H9 (cell line): ENCODE measurements around the gene SLTM. TPM values are rescaled to one million over a fixed set of nuclear protein-coding genes. Genes with fewer than 3 reads are reported as not detected.

Experiments used
- DNase-seq: peaks from one replicate; pipeline ENCODE4 v3.0.0-alpha.2; 2017
- H2AFZ ChIP-seq: one replicate; pipeline ENCODE4 v1.6.1; 2013; ENCODE audit warnings: mild to moderate bottlenecking, low read length, control low read depth, moderate library complexity
- H2AK5ac ChIP-seq: 2 replicates; pipeline ENCODE4 v1.6.1; 2013; ENCODE audit warnings: low read length, control low read depth, mixed read lengths; ENCODE audit not compliant: insufficient read length
- H2BK120ac ChIP-seq: one replicate; pipeline ENCODE4 v1.6.1; 2013; ENCODE audit warnings: low read depth, mild to moderate bottlenecking, low read length, control low read depth, inconsistent platforms; ENCODE audit not compliant: poor library complexity, severe bottlenecking
- H2BK12ac ChIP-seq: 2 replicates; pipeline ENCODE4 v1.6.1; 2013; ENCODE audit warnings: low read length, control low read depth, mixed read lengths, low read depth; ENCODE audit not compliant: insufficient read length
- H2BK15ac ChIP-seq: 2 replicates; pipeline ENCODE4 v1.6.1; 2013; ENCODE audit warnings: low read depth, low read length, control low read depth
- H2BK20ac ChIP-seq: one replicate; pipeline ENCODE4 v1.6.1; 2013; ENCODE audit warnings: low read depth, mild to moderate bottlenecking, low read length, control low read depth, inconsistent platforms; ENCODE audit not compliant: poor library complexity, severe bottlenecking
- H2BK5ac ChIP-seq: 2 replicates; pipeline ENCODE4 v1.6.1; 2013; ENCODE audit warnings: low read length, control low read depth, mixed read lengths; ENCODE audit not compliant: insufficient read length
- H3K14ac ChIP-seq: 2 replicates; pipeline ENCODE4 v1.6.1; 2013; ENCODE audit warnings: low read length, control low read depth; ENCODE audit not compliant: insufficient read depth
- H3K18ac ChIP-seq: 2 replicates; pipeline ENCODE4 v1.6.1; 2013; ENCODE audit warnings: low read depth, mild to moderate bottlenecking, mixed read lengths, low read length, control low read depth; ENCODE audit not compliant: insufficient read length
- H3K23ac ChIP-seq: 2 replicates; pipeline ENCODE4 v1.6.1; 2013; ENCODE audit warnings: low read length, control low read depth, mixed read lengths, low read depth; ENCODE audit not compliant: insufficient read length
- H3K23me2 ChIP-seq: 2 replicates; pipeline ENCODE4 v1.6.1; 2013; ENCODE audit warnings: low read depth, mild to moderate bottlenecking, mixed read lengths, low read length, control low read depth; ENCODE audit not compliant: insufficient read length, poor library complexity, severe bottlenecking
- H3K27ac ChIP-seq: 2 replicates; pipeline ENCODE4 v1.5.1; 2013; ENCODE audit warnings: low read length, control low read depth, mixed read lengths, low read depth; ENCODE audit not compliant: insufficient read length
- H3K27me3 ChIP-seq: 2 replicates; pipeline ENCODE4 v1.6.1; 2013; ENCODE audit warnings: low read length, control low read depth, inconsistent platforms; ENCODE audit not compliant: insufficient read depth
- H3K4ac ChIP-seq: 2 replicates; pipeline ENCODE4 v1.6.1; 2013; ENCODE audit warnings: low read depth, mild to moderate bottlenecking, control low read depth, inconsistent platforms, low read length, moderate library complexity
- H3K4me1 ChIP-seq: 2 replicates; pipeline ENCODE4 v1.6.1; 2013; ENCODE audit warnings: low read length, control low read depth, inconsistent platforms; ENCODE audit not compliant: insufficient read depth
- H3K4me2 ChIP-seq: 2 replicates; pipeline ENCODE4 v1.6.1; 2013; ENCODE audit warnings: low read length, control low read depth, mixed read lengths; ENCODE audit not compliant: insufficient read length, insufficient read depth
- H3K56ac ChIP-seq: 2 replicates; pipeline ENCODE4 v1.6.1; 2013; ENCODE audit warnings: low read depth, mild to moderate bottlenecking, mixed read lengths, low read length, control low read depth; ENCODE audit not compliant: insufficient read length
- H3K79me1 ChIP-seq: 2 replicates; pipeline ENCODE4 v1.6.1; 2013; ENCODE audit warnings: low read depth, mild to moderate bottlenecking, moderate library complexity, low read length, control low read depth, inconsistent platforms; ENCODE audit not compliant: insufficient read depth, poor library complexity, severe bottlenecking
- H3K79me2 ChIP-seq: 2 replicates; pipeline ENCODE4 v1.6.1; 2013; ENCODE audit warnings: low read length, control low read depth, inconsistent platforms; ENCODE audit not compliant: insufficient read depth
- H3K9ac ChIP-seq: 2 replicates; pipeline ENCODE4 v1.6.1; 2013; ENCODE audit warnings: low read length, control low read depth, mixed read lengths; ENCODE audit not compliant: insufficient read length; ENCODE audit errors: extremely low read depth
- H3K9me3 ChIP-seq: one replicate; pipeline ENCODE4 v1.6.1; 2013; ENCODE audit warnings: low read depth, low read length, inconsistent platforms; ENCODE audit not compliant: control insufficient read depth
- H3T11ph ChIP-seq: one replicate; pipeline ENCODE4 v1.6.1; 2013; ENCODE audit warnings: mild to moderate bottlenecking, low read length, control low read depth, inconsistent platforms
- H4K20me1 ChIP-seq: one replicate; pipeline ENCODE4 v1.6.1; 2013; ENCODE audit not compliant: control insufficient read depth, insufficient read length, insufficient read depth
- H4K5ac ChIP-seq: 2 replicates; pipeline ENCODE4 v1.6.1; 2013; ENCODE audit warnings: low read depth, mild to moderate bottlenecking, mixed read lengths, low read length, control low read depth; ENCODE audit not compliant: insufficient read length
- H4K8ac ChIP-seq: replicated peaks from 2 replicates; pipeline ENCODE4 v1.6.1; 2013; ENCODE audit warnings: low read length, control low read depth, mixed read lengths, low read depth; ENCODE audit not compliant: insufficient read length
- H4K91ac ChIP-seq: 2 replicates; pipeline ENCODE4 v1.6.1; 2013; ENCODE audit warnings: low read depth, mild to moderate bottlenecking, moderate library complexity, mixed read lengths, low read length, control low read depth; ENCODE audit not compliant: insufficient read length
- H3K27ac Mint-ChIP-seq, 3 experiments: 2 replicates in 2 of 3; 3 replicates in 1 of 3; pipeline ENCODE4 v1.8.0; 2020 to 2021; ENCODE audit warnings: mixed read lengths in 3 of 3, mild to moderate bottlenecking in 1 of 3, moderate library complexity in 1 of 3
- H3K27me3 Mint-ChIP-seq: 2 replicates; pipeline ENCODE4 v1.8.0; 2021; ENCODE audit warnings: low read depth, mild to moderate bottlenecking, moderate library complexity, mixed read lengths
- H3K36me3 Mint-ChIP-seq, 3 experiments: 2 replicates in 2 of 3; 3 replicates in 1 of 3; pipeline ENCODE4 v1.8.0; 2020 to 2021; ENCODE audit warnings: low read depth in 3 of 3, mixed read lengths in 3 of 3; ENCODE audit not compliant: insufficient read depth in 1 of 3
- H3K4me1 Mint-ChIP-seq, 2 experiments: 2 replicates each; pipeline ENCODE4 v1.8.0; 2020; ENCODE audit warnings: mixed read lengths in 2 of 2
- H3K4me3 Mint-ChIP-seq, 2 experiments: 2 replicates in 1 of 2; 3 replicates in 1 of 2; pipeline ENCODE4 v1.8.0; 2020 to 2021; ENCODE audit warnings: mild to moderate bottlenecking in 2 of 2, mixed read lengths in 2 of 2, moderate library complexity in 1 of 2
- H3K9me3 Mint-ChIP-seq, 2 experiments: 2 replicates in 1 of 2; 3 replicates in 1 of 2; pipeline ENCODE4 v1.8.0; 2020; ENCODE audit warnings: mild to moderate bottlenecking in 2 of 2, mixed read lengths in 2 of 2, moderate library complexity in 1 of 2
- WGBS: extraction: QIAGEN DNeasy Blood & Tissue Kit; methylation state at CpG from one replicate; pipeline ENCODE4 v1.1.7; 2013; ENCODE audit warnings: missing lambda C conversion rate, low lambda C conversion rate, mixed read lengths; ENCODE audit not compliant: insufficient read length; ENCODE audit errors: extremely low coverage; 5-methylcytosine and 5-hydroxymethylcytosine counted together
- total RNA-seq: library from RNA; stranded (reverse); gene quantifications from 2 replicates; pipeline ENCODE4 v1.2.1, GENCODE V29; 2021
- TF ChIP-seq, protein P1 (sequence below): fragments of 200-600 bp; sonication (generic); conservative IDR thresholded peaks from 3 replicates; pipeline ENCODE4 v1.8.0; 2021; ENCODE audit warnings: antibody characterized with exemption, mild to moderate bottlenecking

The SLTM gene
- total RNA-seq, 1 experiment from 2014 or later: 132 TPM

DNA sequence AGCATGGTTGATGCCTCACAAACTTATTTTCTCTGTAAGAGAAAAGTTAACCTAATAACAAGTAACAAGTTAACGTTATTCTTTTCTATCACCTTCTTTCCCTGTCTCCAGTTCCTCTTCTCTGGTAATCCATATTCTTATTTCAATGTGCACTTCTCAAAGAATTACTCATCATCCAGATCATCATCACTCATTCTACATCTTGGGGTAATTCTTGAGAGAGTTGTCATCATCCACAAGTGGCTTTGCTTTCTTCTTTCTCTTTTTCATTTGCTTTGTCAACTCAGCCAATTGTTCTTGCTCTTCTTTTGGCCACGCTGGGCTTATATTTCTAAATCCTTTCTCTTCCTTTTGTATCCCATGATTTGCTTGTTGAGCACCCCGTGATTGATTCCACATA lies 33.2 kb upstream of the SLTM start:
- H2AK5ac ChIP-seq: no peak overlapping the region
- no peaks in the 10 kb centered on the region for H3K79me1 ChIP-seq
- no peak overlapping the region for H2BK15ac ChIP-seq
- no peaks in the 10 kb centered on the region for H3K36me3 Mint-ChIP-seq
- H3K4me1 ChIP-seq: no peaks in the 10 kb centered on the region
- H3K56ac ChIP-seq: no peak overlapping the region
- no peaks in the 10 kb centered on the region for H3K9me3 ChIP-seq
- H4K8ac ChIP-seq: no peak overlapping the region
- H4K5ac ChIP-seq: no peak overlapping the region
- H4K20me1 ChIP-seq: no peaks in the 10 kb centered on the region
- no peak overlapping the region for H3K4me3 Mint-ChIP-seq
- no peaks in the 10 kb centered on the region for H3K23me2 ChIP-seq
- no peak overlapping the region for H3K27ac Mint-ChIP-seq
- no peak overlapping the region for H2BK20ac ChIP-seq
- H3K4me1 Mint-ChIP-seq: no peaks in the 10 kb centered on the region
- H2AFZ ChIP-seq: no peak overlapping the region
- WGBS: no CpG with 5 or more reads among the region's 3 CpGs
- H3K79me2 ChIP-seq: no peaks in the 10 kb centered on the region
- no peak overlapping the region for H3T11ph ChIP-seq
- H4K91ac ChIP-seq: no peak overlapping the region
- H3K4me2 ChIP-seq: no peak overlapping the region
- H2BK12ac ChIP-seq: no peak overlapping the region
- H3K9me3 Mint-ChIP-seq: no peaks in the 10 kb centered on the region; a peak in 1 of 5 replicates
- H3K4ac ChIP-seq: no peak overlapping the region
- no peaks in the 10 kb centered on the region for H3K27me3 ChIP-seq
- no peak overlapping the region for H3K18ac ChIP-seq
- no peak for DNase-seq
- H3K27me3 Mint-ChIP-seq: peaks cover 4% of the 10 kb centered on the region
- H3K23ac ChIP-seq: no peak overlapping the region
- no peak overlapping the region for H3K9ac ChIP-seq
- H3K14ac ChIP-seq: no peak overlapping the region
- no peak overlapping the region for H2BK120ac ChIP-seq
- TF ChIP-seq, protein P1, sequence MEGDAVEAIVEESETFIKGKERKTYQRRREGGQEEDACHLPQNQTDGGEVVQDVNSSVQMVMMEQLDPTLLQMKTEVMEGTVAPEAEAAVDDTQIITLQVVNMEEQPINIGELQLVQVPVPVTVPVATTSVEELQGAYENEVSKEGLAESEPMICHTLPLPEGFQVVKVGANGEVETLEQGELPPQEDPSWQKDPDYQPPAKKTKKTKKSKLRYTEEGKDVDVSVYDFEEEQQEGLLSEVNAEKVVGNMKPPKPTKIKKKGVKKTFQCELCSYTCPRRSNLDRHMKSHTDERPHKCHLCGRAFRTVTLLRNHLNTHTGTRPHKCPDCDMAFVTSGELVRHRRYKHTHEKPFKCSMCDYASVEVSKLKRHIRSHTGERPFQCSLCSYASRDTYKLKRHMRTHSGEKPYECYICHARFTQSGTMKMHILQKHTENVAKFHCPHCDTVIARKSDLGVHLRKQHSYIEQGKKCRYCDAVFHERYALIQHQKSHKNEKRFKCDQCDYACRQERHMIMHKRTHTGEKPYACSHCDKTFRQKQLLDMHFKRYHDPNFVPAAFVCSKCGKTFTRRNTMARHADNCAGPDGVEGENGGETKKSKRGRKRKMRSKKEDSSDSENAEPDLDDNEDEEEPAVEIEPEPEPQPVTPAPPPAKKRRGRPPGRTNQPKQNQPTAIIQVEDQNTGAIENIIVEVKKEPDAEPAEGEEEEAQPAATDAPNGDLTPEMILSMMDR: no peak
- no peak overlapping the region for H3K27ac ChIP-seq
- H2BK5ac ChIP-seq: no peak overlapping the region
